Neural cell (in vitro differentiated cells): ENCODE data around the gene RGS9. TPM values are rescaled to one million over a fixed set of nuclear protein-coding genes. Genes with fewer than 3 reads are reported as not detected.

Experiments
- H2AFZ ChIP-seq: fragments of 200-600, 300-800 bp; sonication (generic), shearing (Covaris generic); 2 replicates; pipeline ENCODE4 v1.6.0; 2014; ENCODE audit warnings: low read depth, mild to moderate bottlenecking, antibody characterized with exemption, low read length, moderate library complexity
- H3F3A ChIP-seq: fragments of 200-600 bp; shearing (Covaris generic); 2 replicates; pipeline ENCODE4 v1.6.1; 2016; ENCODE audit warnings: mild to moderate bottlenecking, moderate library complexity, mixed read lengths, antibody characterized with exemption, low read length; ENCODE audit not compliant: insufficient read depth, poor library complexity, severe bottlenecking
- H3K27ac ChIP-seq: fragments of 200-600, 300-800 bp; sonication (generic), shearing (Covaris generic); 2 replicates; pipeline ENCODE4 v1.5.1; 2014; ENCODE audit warnings: mild to moderate bottlenecking, low read length, moderate library complexity
- H3K27me3 ChIP-seq: fragments of 300-800, 200-600 bp; sonication (generic), shearing (Covaris generic); 2 replicates; pipeline ENCODE4 v1.6.0; 2014; ENCODE audit warnings: mild to moderate bottlenecking, low read depth, low read length, moderate library complexity; ENCODE audit not compliant: insufficient read depth
- H3K36me3 ChIP-seq: fragments of 300-800, 200-600 bp; sonication (generic), shearing (Covaris generic); 2 replicates; pipeline ENCODE4 v1.5.1; 2014; ENCODE audit warnings: mild to moderate bottlenecking, antibody characterized with exemption, low read length, moderate library complexity; ENCODE audit not compliant: insufficient read depth
- H3K4me2 ChIP-seq: fragments of 300-800, 200-600 bp; sonication (generic), shearing (Covaris generic); 2 replicates; pipeline ENCODE4 v1.6.0; 2014; ENCODE audit warnings: mild to moderate bottlenecking, low read length
- H3K4me3 ChIP-seq: fragments of 300-800, 200-600 bp; sonication (generic), shearing (Covaris generic); 2 replicates; pipeline ENCODE4 v1.5.1; 2014; ENCODE audit warnings: mild to moderate bottlenecking, low read length, moderate library complexity
- H3K79me2 ChIP-seq: fragments of 200-600 bp; shearing (Covaris generic); replicated peaks from 2 replicates; pipeline ENCODE4 v1.6.0; 2014; ENCODE audit warnings: mild to moderate bottlenecking, low read length, moderate library complexity; ENCODE audit not compliant: insufficient read depth
- H3K9ac ChIP-seq: fragments of 300-800, 200-600 bp; sonication (generic), shearing (Covaris generic); 2 replicates; pipeline ENCODE4 v1.6.1; 2016; ENCODE audit warnings: mild to moderate bottlenecking, low read length, mixed read lengths
- H3K9me2 ChIP-seq: fragments of 200-600 bp; shearing (Covaris generic); 2 replicates; pipeline ENCODE4 v1.6.1; 2016; ENCODE audit warnings: mild to moderate bottlenecking, low read length, mixed read lengths; ENCODE audit not compliant: insufficient read depth
- H3K9me3 ChIP-seq: fragments of 200-600, 300-800 bp; sonication (generic), shearing (Covaris generic); 2 replicates; pipeline ENCODE4 v1.6.1; 2016; ENCODE audit warnings: mild to moderate bottlenecking, mixed run types, low read length, moderate library complexity, mixed read lengths
- H4K20me1 ChIP-seq: fragments of 200-600 bp; shearing (Covaris generic); 2 replicates; pipeline ENCODE4 v1.6.1; 2016; ENCODE audit warnings: mild to moderate bottlenecking, mixed run types; ENCODE audit not compliant: insufficient read depth
- CTCF ChIP-seq: fragments of 450-650 bp; IDR thresholded peaks from 2 replicates; pipeline ENCODE4 v1.5.1; 2014; ENCODE audit warnings: antibody characterized with exemption, mild to moderate bottlenecking, moderate library complexity; ENCODE audit not compliant: poor library complexity, severe bottlenecking
- EP300 ChIP-seq: fragments of 450-650 bp; conservative IDR thresholded peaks from 2 replicates; pipeline ENCODE4 v1.6.1; 2014; ENCODE audit warnings: antibody characterized with exemption, mild to moderate bottlenecking, moderate library complexity; ENCODE audit not compliant: poor library complexity, severe bottlenecking
- EZH2 ChIP-seq: fragments of 200-600, 300-800 bp; shearing (Covaris generic), sonication (generic); IDR thresholded peaks from 2 replicates; pipeline ENCODE4 v1.6.1; 2014; ENCODE audit warnings: antibody characterized with exemption, low read length, borderline replicate concordance, mild to moderate bottlenecking; ENCODE audit not compliant: insufficient read depth, poor library complexity, severe bottlenecking
- MXI1 ChIP-seq: fragments of 450-650 bp; conservative IDR thresholded peaks from 2 replicates; pipeline ENCODE4 v1.6.1; 2014; ENCODE audit warnings: antibody characterized with exemption, mild to moderate bottlenecking; ENCODE audit not compliant: poor library complexity, severe bottlenecking
- POLR2AphosphoS5 ChIP-seq: IDR thresholded peaks from 2 replicates; pipeline ENCODE4 v1.6.1; 2012
- RAD21 ChIP-seq: fragments of 450-650 bp; conservative IDR thresholded peaks from 2 replicates; pipeline ENCODE4 v1.6.1; 2014; ENCODE audit warnings: antibody characterized with exemption, mild to moderate bottlenecking, moderate library complexity
- REST ChIP-seq: IDR thresholded peaks from 2 replicates; pipeline ENCODE4 v1.6.1; 2012; ENCODE audit warnings: borderline replicate concordance
- SMC3 ChIP-seq: fragments of 450-650 bp; conservative IDR thresholded peaks from 2 replicates; pipeline ENCODE4 v1.6.1; 2014; ENCODE audit warnings: antibody characterized with exemption, mild to moderate bottlenecking, moderate library complexity; ENCODE audit not compliant: poor library complexity
- TAF1 ChIP-seq: IDR thresholded peaks from 2 replicates; pipeline ENCODE4 v1.6.1; 2012; ENCODE audit warnings: low read depth
- polyA plus RNA-seq: library from polyadenylated mRNA; depleted of rRNA; stranded (reverse); fragments of >200 nt; gene quantifications from 2 replicates; pipeline ENCODE4 v1.2.3, GENCODE V29; 2014

RGS9 gene
- polyA plus RNA-seq, 1 donor from 2014 or later, result 6.8 TPM

- H3K27ac ChIP-seq, result no peak overlapping the region
- no peak overlapping the region for H3K4me3 ChIP-seq
- H3K4me2 ChIP-seq, result no peak overlapping the region
- H2AFZ ChIP-seq, result no peak overlapping the region
- no peaks in the 10 kb centered on the region for H3K36me3 ChIP-seq
- no peaks in the 10 kb centered on the region for H3F3A ChIP-seq
- no peaks in the 10 kb centered on the region for H3K27me3 ChIP-seq
- no peaks in the 10 kb centered on the region for H4K20me1 ChIP-seq
- H3K9ac ChIP-seq, result no peak overlapping the region
- no peaks in the 10 kb centered on the region for H3K9me3 ChIP-seq
- TF ChIP-seq CTCF (no peak), EZH2 (no peak), REST (no peak), POLR2AphosphoS5 (no peak), MXI1 (no peak), RAD21 (no peak), TAF1 (no peak), EP300 (no peak)
- H3K9me2 ChIP-seq, result no peaks in the 10 kb centered on the region
- no peaks in the 10 kb centered on the region for H3K79me2 ChIP-seq
Measured at GRCh38 chr17:65229621-65229995, 92.4 kb downstream of the RGS9 start.

GRCh38 chr17:65230040-65230439, 92.9 kb downstream of the RGS9 start:
- Histone ChIP-seq H4K20me1 (no peaks in the 10 kb centered on the region), H3K79me2 (no peaks in the 10 kb centered on the region), H3K36me3 (no peaks in the 10 kb centered on the region), H3K27ac (no peak overlapping the region), H3K9me2 (no peaks in the 10 kb centered on the region), H3K4me3 (no peak overlapping the region), H3K9ac (no peak overlapping the region), H2AFZ (no peak overlapping the region), H3K27me3 (no peaks in the 10 kb centered on the region), H3F3A (no peaks in the 10 kb centered on the region), H3K9me3 (no peaks in the 10 kb centered on the region), H3K4me2 (no peak overlapping the region)
- no peak for TF ChIP-seq POLR2AphosphoS5
- TF ChIP-seq SMC3, result no peak
- no peak for TF ChIP-seq MXI1
- no peak for TF ChIP-seq EP300
- TF ChIP-seq TAF1, result no peak
- TF ChIP-seq EZH2, result no peak
- TF ChIP-seq RAD21, result no peak
- TF ChIP-seq CTCF, result no peak
- TF ChIP-seq REST, result no peak
